Renal cortical epithelial cell (primary cell): ENCODE results near the gene LHX4. TPM values are rescaled to one million over a fixed set of nuclear protein-coding genes. Genes with fewer than 3 reads are reported as not detected.

Experiments
- DNase-seq: peaks from one replicate; pipeline ENCODE4 v3.0.0-alpha.2; 2011; ENCODE audit warnings: low read depth
- total RNA-seq: library from RNA; depleted of rRNA; stranded (reverse); fragments of >200 nt; gene quantifications from 2 replicates; pipeline ENCODE4 v1.2.3, GENCODE V29; 2014

LHX4 gene
- total RNA-seq, 1 donor from 2014 or later: 0.05 TPM

DNA sequence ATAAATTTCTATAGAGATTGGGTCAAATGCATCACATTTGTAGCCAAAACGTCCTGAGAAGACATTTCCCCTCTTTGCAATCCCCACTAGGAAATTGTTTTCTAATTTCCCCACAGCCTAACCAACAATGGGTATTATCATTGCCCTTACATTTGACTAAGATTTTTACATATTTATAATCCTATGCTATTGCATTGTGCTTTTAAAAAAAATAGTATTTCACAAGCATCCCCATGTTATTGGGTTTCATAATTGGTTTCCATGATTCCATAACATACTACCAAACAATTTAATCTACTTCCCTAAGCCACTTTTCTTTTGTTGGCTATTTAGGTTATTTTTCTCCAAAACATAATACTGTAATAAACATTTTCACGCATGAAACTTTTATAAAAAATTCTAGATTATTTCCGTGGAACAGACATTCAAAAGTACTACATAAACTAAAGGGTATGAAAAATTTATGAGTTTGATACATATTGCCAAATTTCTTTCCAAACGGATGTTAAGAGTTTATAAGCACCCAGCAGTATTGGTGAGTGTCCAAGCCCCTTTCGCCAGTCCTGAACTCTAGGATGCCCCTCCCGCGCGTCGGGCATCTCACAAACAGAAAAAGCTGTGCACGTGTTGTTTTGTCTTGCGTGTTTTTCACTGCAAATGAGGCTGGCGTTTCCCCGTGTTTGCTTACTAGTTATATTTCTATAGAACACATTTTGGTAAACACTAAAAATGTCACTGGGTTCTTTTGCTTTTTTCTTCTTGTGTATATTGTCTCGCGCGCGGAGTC is 2.0 kb upstream of the LHX4 start:
- DNase-seq: no peak

DNA sequence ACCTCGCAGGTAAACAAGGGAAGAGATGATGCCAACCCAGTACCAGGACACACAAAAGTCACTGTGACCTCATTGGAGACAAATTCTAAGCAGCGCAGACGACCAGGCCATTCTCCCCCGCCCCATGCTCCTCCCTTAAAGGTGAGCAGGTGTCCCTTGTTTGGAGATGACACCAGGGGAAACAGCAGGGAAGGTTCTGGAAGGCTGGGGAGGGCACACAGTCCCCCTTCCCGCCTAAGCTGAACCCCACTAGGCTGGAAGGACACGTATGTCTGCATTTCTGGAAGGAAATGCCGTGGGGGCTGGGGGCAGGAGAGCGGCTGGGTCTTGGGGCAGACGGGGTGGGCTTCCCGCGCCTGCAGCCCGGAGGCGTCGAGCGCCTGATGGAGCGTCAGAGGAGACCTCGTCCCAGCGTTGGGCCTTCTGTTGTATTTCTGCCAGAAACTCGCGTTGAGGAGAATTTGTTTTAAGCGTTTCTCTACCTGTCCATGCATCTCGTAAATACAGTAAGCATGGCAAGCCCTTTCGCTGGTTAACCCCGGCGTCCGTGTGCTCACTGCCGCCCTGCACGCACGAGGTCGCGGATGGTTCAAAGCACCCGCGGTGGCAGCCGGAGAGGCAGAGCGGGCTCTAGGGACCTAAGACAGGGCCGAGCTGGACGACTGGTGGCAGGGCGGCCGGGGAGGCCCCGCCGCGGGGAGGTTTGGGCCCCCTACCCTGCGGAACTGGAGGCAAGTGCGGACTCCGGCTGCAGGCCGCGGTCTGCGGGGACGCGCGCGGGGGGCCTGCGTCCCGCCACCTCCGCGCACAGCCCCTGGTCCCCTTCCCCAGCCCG is 1.2 kb upstream of the LHX4 start:
- DNase-seq: no peak

DNA sequence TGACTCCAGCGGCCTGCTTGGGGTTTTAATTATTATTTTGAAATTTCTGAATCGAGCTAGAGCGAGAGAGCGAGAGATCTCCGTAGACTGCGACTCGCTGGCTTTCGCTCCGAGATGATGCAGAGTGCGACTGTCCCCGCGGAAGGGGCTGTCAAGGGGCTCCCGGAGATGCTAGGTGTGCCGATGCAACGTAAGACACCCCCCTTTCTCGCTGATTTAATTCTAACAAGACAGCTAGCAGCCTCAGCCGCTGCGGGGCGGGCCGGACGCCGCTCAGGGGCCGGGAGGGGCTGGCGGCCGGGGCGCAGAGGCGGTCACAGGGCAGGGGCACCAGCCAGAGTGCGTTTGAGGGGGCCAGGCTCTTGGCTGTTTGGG is 339 bp downstream of the LHX4 start:
- DNase-seq: no peak

DNA sequence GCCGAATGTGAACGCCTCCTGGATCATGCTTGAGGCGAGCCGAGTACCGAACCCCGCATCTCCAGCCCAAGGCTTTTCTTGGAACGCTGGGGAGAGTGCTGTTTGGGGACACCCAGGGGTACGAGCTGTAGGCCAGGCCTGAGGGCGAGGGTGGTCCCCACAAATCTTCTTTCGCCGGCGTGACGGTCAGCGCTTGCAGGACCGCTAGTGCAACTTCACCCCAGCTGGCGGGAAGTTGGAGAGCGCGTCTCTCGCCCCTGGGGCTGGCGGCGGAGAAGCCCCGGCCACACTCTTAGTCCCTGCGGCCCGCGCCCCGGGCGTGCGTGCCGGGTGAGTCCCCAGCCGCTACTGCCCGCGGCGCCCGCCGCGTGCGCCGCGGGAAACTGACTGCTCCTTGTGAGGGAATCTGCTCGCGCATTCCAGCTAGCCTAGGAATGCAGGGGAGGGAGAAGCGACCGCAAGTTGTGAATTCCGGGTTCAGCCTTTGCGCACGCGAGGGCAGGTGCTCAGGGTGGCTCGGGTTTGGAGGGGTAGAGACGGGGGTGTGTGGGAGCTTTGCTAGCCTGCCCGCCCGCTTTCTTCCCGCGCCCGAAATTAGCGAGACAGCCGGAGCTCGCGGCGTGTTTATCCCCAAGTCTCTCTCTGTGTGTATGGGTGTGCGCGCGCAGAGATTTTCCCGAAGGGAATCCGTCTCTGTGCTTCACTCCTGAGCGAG is 884 bp downstream of the LHX4 start:
- DNase-seq: peak; percentile 35

DNA sequence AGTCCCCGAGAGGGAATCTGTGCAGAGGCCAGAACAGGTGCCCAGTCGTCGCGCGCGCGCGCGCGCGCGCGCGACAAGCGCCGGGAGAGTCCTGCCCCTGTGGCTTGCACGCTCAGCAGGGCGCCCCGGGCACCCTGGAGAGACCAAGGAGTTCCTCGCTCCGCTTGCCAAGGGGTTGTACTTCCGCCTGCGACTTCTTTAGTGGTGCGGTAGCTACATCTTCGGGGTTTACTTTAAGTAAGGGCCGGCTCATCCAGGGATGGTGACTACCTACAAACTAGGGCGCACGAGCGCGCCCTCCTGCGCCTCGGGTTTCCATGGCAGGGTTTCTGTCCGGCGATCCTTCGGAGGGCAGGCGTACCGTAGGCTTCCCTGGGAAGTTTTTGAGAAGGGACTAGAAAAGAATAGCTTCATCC is 1.4 kb downstream of the LHX4 start:
- no peak for DNase-seq

DNA sequence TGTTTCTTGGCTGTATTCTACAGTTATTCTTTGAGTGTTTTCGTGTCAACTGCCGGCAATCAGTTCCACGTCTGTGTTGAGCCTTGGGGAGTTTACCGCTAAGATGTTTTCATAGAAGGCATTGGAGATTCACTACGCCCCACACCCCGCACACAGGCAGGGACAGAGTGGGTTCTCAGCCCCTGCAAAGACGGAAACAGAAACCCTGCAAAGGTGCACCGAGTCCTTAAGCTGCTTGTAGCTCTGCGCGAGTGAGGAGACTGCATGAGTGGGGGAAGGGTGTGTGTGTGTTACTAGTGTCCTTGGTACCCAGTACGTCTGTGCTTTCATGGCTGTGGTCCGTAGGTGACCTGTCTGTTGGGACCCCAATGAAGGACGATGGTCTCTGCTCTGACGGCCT is 1.9 kb downstream of the LHX4 start:
- DNase-seq: no peak

DNA sequence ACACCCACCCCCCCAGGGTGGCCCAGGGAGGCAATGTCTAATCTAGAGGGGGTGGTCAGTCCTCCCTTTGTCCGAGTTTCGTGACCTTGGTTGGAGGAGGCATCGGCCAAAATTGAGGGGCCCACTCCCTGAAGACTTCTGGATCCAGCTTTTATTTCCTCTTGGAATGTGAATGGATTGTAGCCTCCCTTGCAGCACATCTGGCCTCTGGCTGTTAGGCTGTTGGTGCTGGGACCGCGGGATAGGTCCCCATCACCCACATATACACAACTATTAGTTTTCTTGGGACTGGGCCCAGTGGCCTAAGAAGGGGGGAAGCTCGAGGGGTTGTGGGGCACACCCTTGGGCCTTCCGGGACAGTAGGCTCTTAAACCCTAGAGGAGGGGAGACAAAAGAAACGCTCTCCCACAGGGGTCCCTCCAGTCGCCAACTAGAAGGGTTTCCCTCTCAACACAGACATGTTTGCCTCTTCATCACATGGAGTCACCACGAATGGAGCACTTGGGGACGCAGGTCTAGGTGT is 2.5 kb downstream of the LHX4 start:
- no peak for DNase-seq

DNA sequence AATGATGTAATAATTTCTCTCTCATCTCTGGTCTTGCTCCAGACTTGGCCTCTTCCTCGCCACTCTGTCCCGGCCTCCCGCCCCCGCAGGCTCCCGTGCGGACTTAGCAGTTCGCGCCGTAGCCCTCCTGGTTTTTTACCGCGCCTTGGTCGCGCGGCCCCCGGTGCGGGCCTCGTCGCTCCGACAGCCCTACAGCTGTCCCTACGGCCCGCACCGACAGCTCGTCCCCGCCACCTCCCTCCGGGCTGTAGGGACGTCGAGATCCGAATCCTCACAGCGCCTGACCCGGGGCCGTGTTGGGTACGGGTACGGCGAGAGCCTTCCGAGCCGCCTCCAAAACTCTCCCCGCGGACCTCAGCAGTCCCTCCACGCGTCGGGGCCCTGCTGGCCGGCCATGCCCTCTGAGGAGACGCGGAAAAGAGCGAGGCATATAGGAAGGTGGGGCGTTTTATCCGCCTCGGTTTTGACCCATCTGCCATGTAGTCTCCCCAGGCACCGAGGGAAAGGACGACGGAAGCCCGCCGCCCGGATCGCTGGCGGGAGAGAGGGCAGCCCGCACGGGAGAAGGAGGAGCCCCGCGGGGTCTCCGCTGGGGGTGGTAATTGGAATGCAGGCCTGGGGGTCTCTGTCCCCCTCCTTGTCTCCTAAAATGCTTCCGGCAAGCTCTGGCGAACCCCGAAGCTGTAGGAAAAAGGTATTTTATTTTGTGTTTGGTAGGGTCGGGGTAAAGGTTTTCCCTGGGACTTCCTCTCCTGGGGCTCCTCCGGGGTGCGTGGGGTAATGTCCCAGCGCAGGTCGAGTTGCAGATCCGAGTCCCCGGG is 3.3 kb downstream of the LHX4 start:
- DNase-seq: no peak

DNA sequence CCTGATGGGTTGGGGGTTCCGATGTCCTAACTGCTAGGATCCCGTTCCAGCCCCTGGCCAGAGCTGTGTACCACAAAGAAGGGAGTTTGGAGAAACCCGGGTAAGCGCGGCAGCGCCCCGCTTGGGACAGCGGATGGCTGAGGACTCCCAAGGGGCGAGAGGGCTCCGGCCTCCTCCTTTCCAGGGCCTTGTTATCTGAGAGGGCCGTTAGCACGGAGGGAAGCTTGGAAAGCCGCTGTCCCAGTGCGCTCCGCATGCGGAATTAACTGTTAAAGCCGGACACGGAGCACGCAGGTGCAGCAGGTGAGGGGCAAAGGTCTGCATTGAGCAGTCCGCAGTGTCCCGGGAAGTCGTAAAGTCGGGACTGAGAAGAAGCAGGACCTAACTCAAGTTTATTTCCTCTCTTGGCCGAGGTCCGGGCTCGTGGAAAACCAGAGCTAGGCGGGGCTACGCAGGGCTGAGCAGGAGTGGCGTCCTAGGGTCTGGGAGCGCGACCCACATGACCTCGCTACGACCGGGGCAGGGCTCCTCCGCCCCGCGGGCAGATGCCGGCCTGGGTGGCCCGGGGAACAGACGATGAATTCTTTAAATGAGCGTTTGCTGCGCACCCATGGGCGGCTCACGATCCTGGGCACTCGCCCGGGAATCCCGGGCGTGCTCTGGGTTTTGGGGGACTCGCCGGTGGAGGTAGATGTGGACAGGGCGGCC is 4.5 kb downstream of the LHX4 start:
- no peak for DNase-seq

DNA sequence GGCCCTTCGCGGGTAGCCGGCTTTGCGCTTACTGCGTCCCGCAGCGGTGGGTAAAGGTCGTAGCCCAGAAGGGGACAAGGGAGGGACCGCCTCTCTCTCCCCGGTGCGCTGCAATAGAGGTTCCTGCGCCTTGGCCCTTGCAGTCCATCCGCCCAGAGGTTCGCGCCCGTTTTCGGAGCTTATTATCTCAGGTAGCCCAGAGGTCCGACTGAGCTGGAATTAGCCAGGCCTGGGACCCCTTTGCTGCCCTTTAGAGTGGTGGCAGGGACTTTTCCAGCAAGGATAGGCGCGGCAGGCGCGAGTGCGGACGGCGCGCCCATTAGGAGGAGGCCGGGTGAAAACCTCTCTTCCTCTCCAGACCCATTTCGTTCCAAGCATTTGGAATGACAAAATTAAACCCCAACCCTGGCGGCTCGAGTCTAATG is 5.0 kb downstream of the LHX4 start:
- DNase-seq: no peak

DNA sequence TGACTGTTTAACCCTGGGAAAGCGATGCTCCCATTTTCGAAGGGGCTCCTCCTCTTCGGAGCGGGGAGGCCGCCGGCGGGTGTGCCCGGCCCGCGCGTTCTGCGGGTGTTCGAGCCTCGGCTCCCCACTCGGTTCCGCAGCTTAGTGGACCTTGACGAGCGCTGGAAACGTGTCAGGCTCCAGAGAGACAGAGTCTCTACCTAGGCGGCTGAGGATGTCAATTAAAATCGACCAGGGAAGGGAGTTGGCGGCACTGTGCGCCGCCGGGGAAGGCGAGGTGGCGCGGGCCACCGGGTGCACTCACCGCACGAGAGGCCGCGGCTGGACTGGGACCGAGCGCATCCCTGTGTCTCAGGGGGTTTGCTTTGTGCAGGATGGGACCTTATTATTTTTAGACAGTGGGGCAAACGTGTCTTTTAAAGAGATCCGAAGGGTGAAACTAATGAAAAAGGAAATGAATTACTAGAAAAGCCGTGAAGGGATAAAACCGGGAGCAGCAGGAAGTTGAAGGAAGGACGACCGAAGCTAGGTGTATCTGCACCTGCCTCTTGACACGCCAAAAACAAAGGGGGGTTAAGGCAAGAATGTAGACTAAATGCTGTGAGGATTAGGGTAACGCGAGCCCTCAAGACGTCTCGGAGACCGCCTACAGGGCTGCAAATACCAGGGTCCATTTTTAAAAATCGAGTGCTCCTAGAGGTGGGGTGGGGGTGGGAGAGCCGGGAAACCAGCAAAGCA is 5.6 kb downstream of the LHX4 start:
- no peak for DNase-seq

DNA sequence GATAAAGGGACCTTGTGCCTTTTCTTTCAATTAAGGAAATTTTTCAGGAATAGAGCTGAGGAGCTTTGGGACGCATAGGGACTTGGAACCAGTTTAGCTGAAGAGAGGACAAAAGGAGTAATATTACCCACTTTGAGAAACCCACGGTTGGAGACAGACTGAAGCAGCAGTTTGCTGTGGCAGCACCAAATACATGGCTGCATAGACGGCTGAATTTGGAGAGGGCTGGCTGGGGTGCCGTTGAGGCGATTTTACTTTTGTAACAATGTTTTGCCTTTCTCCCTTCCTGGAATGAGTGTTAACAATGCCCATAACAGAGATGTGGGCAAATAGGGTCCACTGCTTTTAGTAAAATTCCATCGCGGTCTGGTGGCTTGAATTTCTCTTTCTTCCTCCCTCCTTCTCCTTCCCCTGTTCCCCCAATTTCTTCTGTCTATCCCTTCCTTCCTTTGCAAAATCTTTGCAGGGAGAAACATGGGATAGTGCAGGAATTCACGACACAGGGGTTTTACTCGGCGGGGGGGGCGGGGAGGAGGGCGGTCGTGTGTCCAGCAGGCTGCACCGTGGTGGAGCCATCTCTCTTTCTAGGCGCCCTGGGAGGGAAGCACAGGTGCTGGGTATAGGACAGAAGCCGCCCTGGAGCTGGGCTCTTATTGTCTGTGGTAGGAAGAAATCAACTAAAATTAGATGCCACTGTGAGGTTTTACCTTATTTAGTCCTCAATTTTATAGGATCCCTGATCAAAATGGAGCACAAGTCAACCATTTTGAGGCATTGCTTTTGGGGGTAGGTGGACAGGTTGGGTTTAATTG is 6.8 kb downstream of the LHX4 start:
- DNase-seq: no peak

DNA sequence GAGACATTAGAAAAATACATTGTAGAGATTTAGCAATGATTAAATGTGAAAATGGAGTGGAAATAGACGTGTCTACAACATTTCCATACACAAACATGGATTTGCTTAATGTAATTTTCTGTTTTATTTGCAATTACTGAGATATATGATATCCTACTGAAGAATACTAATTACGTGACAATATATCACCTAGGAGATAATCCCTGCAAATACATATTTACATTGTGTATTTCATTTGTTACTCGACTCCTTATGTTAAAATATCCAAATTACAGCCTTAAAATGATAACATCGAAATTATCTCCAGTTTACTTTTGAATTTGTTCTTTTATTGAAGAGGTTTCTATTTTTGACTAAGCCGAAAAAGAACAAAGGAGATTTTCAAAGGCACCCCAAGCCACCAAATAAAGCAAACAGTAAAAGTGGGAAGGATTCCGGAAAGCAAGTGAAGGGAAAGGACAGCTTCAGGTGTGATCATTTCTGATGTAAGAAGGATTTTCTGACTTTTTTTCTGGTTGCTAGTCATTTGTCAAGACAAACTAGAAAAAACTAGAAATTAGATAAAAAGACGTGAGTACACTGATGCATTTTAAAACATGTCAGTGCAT is 7.9 kb downstream of the LHX4 start:
- DNase-seq: no peak

DNA sequence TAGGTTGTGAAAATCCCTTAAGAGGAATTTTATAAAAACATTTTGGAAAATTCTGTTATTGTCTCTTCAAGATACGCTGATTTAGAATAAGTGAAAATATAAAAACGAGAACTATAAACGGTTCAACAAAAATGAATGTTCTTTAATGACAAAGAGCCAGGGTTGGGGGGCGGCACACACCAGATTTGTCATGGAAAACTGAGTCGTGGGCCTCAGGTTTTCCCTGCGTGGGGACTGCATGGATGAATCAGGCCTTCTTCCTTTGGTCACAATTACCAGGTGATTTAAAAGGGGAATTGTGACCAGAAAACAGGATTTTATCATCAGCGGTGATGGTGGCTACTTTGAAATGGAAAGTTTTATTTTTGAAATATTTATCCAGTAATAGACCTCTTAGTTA is 8.6 kb downstream of the LHX4 start:
- no peak for DNase-seq

DNA sequence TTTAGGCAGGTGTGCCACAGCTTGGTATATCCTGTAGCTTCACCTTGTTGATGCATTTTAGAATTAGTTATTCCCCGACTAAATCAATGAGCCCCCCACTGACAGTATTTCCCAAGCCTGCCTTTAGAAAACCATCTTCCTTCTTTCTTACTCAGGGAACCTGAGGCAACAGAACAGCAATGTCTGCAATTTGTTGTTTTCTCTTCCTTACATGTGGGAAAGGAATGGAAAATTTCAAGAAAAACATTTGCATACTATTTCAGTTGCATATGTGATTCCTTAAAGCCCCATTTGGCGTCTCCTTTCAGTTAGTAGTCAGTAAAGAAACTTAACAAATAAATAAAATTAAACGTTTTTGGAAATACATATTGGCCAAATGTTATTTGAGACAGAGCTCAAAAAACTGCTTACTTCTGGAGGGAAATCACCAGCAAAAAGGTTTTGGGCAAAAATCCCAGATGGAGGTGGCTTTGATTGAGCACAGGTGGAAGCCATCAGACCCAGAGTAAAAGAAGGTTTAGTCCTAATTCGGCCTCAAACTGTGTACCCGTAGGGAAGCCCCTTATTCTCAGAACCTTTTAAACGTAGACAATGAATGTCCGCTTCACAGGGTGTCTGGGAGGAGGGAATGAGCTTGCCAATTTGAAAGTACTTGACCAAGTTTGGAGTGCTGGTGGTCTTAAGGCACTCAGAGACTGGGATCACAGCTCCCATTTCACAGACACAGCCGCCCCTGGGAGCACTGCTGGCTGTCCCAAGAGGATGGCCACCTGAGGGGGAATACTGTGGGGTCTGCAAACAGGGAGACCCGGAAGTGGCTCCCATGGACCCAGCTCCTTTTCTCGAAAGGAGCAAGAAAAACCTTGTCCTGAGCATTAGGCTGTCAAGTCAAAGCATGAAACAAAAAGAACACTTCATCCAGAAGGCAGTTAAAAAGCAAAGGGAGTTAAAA is 9.4 kb downstream of the LHX4 start:
- DNase-seq: no peak

DNA sequence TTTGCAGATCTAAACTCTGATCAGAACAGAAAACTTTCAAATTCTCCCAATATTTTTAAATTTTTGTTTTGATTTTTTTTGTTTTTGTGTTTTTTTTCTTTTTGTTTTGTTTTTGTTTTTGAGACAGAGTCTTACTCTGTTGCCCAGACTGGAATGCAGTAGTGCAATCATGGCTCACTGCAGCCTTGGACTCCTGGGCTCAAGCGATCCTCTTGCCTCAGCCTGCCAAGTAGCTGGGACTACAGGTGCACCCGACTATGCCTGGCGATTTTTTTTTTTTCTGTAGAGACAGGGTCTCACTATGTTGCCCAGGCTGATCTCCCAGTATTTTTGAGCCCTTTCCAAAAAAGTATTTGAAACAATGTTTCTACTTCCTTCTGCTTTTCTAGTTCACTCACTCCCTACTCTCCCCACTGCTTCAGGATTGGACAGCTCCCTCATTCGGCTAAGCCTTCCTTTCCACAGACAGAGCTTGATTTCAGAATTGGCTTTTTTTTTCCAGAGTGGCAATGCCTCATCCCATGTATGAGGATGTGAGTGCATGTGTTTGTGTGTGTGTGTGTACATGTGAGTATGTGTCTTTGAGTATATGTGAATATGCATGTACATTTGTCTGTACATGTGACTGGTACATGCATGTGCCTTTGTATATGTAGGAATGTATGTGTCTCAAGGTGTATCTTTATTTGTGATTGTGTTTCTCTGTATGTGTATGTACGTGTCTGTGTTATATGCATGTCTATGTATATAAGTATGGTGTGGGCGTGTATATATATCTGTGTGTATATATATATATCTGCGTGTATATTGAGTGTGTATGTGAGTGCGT is 11.9 kb downstream of the LHX4 start:
- peak; percentile 17 for DNase-seq
